Left lobe of liver (tissue), 2 donors: Measurements from ENCODE around the gene DGKZ. TPM values are rescaled to one million over a fixed set of nuclear protein-coding genes. Genes with fewer than 3 reads are reported as not detected.
A peak's percentile ranks its signal among the peaks of the same experiment; 100 is the strongest.

Experiments used
- ATAC-seq: fragments of 200-7000 bp; cut with Tn5 transposase; one replicate; pipeline ENCODE4 v1.9.1; 2020; ENCODE audit warnings: mild to moderate bottlenecking, moderate library complexity
- DNase-seq: peaks from one replicate; pipeline ENCODE4 v3.0.0-alpha.2; 2020; ENCODE audit warnings: low spot score
- total RNA-seq: library from RNA; stranded (reverse); gene quantifications from one replicate; pipeline ENCODE4 v1.2.1, GENCODE V29; 2021
- donor health status: DM: no; HTN: no; CAD: no; lungs with moderate emphysema.
- donor health status: DM: no; HTN: yes; CAD: no.

Gene DGKZ
- total RNA-seq, 1 donor from 2014 or later, result 13.0 TPM

DNA sequence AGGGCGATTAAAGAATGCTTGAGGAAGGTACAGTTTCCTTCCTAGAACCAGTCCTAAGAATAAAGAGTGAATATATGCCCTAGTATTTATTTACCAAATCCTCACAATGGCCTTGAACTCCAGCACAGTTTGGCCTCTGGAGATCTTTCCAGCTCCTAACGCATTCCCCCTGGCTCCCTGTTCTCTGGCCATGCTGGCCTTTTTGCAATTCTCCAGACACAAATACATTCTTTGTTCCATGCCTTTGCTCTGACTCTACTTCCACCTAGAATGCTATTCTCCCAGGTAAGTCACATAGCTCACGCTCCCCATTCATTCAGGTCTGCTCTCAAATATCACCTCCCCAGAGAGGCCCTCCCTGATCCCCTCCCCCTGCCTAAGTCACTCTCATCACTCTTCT, 3.7 kb upstream of the DGKZ start:
- DNase-seq, result no peak
- ATAC-seq, result no peak

DNA sequence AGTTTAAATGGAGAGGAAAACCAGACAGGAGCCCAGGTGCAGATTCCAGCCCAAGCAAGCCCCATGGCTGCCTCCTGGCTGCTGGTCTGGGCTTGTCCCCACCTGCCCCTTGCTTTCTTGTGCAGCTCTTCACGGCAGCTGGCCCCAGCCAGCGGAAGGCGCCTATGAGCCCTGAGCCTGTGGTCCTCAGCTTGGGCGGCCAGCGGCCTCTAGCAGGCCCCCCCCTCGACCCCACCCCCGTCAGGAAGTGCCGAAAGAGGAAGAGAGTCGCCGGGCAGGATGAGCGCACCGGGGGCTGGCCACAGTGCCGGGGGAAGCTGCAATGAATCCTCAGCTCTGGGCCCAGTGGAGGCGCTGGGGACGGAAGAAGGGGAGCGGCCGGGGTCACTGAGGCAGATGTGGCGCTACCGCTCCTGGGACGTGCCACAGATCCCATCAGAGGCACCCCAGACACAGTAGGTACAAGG, 2.1 kb upstream of the DGKZ start:
- peak; percentile 7 for ATAC-seq
- DNase-seq, result no peak

DNA sequence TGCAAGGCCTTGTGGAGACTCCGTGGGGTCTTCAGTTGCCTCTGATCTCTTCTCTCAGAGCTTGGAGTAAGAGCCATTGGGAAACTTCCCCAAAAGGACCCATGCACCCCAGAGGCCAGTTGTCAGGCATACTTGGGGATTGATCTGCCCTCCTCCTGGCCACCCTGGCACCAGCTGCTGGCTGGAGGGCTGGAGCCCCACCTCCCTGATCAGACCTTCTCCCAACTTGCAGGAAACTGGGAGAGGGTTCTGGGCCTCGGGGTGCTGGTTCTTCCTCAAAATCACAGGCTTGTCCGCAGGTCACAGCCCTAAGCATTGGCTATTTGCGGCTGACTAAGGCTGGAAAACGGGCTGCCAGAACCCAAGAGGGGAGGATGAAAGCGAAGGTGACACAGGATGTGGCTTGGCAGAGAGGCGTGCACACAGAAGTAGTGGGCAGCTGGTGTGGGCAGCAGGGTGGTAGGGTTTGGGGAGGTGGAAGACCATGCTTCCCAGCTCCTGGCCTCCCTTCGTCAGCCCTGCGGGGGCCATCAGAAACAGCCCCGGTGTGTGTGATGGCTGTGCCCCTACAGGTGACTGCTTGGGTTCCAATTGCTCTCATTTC, 1.3 kb upstream of the DGKZ start:
- DNase-seq, result no peak
- no peak for ATAC-seq

DNA sequence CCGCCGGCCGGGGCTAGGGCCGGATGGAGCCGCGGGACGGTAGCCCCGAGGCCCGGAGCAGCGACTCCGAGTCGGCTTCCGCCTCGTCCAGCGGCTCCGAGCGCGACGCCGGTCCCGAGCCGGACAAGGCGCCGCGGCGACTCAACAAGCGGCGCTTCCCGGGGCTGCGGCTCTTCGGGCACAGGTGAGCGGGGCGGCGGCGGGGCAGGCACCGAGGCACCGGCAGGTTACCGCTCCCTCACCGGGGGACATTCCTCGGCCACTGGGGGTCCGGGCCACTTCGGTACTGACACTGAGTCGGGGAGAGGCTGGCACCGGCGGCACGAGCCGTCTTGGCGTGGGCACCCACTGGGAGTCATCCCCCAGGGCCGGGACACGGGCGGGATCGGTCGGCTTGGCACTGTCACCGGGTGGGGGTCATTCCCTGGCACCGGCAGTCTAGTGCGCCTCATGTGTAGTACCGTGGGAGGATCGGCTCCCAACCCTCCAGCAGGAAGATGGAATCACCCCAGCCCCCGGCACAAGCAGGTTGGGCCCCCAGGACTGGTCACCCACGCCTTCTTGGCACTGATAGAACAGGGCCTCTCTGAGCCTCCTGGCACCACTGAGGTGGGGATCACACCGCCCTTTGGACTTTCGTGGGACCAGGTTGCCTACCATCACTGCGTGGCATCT, 511 bp downstream of the DGKZ start:
- DNase-seq (no peak), ATAC-seq (no peak)

DNA sequence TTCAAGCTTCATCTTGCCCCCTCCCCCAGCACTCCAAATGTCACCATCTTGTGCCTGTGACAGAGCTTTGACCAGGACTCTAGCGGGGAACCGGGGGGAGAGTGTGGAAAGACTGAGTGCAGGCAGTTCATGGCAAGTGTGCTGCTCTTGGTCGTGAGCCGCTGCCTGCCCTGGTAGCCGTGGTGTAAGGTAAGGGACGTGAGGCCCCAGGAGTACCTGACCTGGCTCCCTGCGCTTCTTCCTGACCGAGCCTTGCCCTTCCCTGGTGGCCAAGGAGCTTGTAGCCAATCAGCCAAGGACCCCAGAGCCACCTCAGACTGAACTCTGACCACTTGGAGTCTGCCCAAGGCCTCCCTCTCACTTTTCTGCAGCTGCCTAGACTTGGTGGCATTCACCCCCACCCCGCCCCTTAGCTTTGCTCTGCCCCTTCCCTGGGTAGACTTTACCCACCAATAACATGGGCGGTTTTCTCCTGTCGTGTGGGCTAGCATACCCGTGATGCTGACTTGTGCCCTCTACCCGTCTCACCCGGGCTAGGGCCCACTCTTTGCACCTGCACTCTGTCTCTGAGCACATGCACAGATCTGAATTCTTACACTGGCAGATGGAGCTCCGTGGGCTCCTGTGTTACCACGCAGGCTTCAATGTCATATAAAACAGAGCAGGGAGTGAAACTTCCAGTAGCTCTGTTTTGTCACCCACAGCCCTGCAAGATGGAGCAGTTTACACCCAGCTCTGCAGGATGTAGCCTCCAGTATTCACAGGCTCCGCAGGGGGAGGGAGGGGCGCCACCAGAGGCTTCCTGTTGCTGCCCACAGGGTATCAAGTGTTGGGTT, 1.5 kb downstream of the DGKZ start:
- DNase-seq, result no peak
- ATAC-seq, result no peak

DNA sequence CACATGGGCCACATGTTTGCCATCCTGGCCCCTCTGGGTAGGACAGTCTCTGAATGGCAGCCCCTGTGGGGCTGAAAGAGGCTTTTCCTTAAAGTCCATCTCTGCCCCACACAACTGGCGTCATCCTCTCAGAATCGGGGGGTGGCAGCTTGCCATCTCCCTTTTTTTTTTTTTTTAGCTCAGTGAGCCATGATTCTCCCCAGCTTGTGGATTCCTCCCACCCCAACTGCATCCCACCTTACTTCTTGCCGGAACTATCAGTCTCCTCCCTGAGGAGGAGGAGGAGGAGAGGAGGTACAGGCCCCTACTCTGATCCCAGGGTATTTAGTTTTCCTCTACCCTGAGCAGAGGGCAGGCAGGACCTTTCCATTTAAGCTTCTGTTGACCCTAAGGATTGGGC, 3.4 kb downstream of the DGKZ start:
- DNase-seq (no peak), ATAC-seq (no peak)

DNA sequence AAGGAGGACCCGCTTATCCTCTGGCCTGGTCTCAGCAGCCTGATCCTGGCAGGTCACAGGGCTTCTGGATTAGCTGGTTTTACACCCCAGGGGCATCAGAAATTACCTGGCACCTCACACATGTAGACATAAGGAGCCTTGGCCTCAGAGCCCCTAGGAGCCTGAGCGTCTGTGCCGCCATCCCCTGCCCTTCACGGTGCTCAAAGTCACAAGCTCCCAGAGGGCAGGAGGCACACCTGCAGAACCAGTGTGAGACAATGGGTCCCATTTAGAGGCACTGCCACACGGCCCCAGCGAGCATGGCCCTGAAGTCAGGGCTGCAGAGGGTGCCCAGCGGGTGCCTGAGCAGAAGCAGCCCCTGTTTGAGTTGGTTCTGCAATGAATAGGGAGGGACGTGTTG, 3.9 kb downstream of the DGKZ start:
- no peak for ATAC-seq
- no peak for DNase-seq

DNA sequence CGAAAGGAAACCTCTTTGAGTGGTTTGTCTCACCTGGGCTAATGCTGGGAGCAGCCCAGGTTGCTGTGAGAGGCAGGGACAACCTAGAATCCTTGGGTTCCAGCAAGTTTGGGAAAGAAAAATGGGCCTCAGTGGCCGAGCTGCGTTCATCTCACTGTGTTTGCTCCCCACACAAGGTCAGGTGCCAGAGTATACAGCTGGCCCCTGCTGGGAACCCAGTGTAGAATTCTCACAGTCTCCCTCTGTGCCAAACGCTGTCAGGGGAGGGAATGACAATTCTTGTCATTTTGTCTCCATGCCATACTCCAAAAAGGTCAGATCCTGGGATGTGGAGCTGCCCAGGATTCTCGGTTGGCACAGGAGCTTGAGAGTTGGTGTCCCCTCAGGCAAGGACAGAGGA, 4.3 kb downstream of the DGKZ start:
- ATAC-seq (no peak), DNase-seq (no peak)

DNA sequence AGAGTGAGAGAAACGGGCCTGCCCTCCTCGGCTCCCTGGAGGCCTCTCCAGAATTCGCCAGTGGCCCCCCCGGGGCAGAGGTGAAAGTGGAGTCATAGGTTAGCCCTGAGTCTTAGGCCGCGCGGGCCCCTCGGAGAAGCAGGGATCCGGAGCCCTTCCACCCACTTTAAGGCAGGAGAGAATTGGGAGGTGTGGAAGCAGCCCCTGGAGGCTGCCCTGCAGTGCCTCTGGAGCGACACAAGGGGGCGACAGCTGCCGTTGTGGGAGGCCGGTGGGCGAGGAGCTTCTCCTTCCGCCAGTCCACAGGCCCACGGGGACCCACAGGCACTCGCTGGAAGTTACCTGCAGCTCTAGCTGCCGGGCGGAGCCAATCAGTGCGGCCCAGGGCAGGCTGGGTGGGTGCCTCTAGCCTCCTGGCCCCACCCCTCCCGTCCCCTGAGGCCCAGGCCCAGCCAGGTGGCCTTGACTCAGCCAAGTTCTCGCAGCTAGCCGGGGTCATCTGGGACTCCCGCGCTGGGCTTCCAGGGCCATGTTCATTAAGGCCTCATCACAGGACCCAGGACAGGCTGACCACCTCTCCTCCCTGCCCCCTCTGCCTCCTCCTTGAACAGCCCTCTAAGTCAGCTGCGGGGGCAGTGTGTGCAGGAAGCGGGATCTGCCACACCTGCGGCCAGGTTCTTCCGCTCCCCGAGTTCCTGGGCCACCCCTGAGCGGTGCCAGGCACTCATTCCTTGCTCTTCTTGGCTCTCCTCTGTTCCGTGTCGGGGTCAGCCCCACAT, 5.0 kb downstream of the DGKZ start:
- ATAC-seq (no peak), DNase-seq (no peak)

DNA sequence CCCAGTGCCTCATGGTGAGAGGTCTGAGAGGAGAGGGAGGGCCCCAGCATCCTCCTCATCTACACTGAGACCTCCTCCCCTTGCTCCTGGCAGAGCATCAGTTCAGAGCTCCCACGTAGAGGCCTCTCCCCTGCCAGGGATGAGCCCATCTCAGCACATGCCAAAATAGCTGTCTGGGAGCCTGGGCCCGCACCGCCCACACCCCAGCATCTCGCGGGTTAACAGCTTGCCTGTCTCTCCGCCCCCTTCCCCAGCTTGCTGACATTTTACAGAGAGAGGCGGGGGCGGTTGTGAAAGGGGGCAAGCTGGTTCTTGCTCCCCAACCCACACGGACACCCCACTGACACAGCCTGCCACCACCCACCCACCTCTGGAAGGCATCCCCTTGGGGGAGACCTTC, 6.4 kb downstream of the DGKZ start:
- ATAC-seq (no peak), DNase-seq (no peak)

DNA sequence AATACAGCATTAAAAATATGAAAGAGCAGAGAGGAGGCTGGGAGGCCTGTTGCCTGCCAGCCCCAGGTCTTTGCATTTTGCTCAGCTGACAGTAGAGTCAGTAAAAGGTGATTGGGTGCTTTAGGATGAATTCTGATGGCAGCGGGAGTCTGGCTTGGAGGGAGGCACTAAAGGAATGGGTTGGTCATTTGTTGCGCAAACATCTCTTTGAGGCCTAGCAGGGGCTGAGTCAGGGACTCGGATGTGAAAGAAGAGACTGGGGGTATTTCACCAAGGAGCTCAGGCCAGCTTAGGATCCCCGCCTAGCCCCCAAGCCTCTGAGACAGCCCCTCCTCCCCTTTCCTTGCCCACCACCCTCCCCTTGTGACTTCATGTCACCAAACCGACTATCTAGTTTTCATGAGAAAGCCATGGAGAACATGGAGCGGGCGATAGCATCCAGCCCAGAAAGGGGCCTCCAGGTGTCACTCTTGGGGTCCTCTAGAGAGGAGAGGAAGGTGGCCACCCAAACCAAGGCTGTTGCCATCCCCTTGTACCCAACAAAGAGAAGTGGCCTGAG, 9.7 kb downstream of the DGKZ start:
- no peak for DNase-seq
- ATAC-seq, result no peak

DNA sequence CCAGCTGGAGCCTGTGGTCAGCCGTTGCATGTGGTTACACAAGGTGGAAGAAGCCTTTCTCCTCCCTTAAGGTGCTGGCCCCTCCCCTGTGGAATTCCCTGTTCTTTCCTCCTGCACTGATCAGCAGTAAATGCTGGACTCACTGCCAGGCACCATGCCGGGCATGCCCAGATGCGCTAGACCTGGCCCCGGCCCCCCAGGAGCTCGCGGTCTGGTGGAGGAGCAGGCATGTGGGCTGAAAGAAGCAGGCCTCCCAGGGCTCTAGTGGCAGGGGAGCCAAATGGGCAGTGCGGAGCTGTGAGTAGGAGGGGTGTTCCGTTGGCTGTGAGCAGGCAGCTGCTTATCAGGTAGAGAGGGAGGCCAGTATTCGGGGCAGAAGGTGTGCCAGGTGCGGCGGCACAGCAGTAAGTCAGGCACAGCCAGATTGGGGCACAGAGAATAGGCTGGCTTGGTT, 10.2 kb downstream of the DGKZ start:
- DNase-seq (no peak), ATAC-seq (no peak)

DNA sequence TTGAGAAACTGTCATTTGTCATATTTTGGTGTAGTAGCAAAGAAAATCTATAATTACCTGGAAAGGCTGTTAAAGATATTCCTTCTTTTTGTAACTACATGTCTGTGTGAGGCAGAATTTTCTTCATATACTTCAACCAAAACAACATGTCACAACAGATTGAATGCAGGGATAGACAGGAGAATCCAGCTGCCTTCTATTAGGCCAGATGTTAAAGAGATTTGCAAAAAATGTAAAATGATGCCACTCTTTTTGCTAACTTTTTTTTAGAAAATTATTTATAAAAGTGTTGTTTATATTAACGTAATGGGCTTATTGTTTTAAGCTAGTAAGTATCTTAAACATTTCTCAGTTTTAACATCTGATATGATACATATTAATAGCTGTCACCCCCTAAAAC, 12.7 kb downstream of the DGKZ start:
- no peak for DNase-seq

DNA sequence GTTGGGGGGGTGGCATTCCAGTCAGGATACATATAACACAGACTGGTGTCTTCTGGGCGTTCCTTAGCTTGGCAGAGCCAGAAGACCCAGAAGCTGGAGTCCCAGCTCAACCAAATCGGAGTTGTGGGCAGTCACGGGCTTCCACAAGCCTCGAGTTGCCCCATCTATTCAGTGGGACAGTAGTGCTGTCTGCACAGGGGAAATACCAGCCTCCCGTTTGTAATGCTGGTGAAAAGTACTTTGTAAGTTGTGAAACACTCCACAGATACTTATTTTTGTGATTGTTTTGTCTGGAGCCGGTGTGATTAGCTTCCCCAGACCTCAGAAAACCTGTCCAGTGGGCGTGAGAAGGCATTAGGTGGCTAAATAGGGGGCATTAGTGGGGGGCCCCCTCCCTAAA, 13.6 kb downstream of the DGKZ start:
- no peak for DNase-seq
- ATAC-seq, result no peak

More for the DNA sequence above, 12.7 kb downstream of the DGKZ start:
- no peak for ATAC-seq

DNA sequence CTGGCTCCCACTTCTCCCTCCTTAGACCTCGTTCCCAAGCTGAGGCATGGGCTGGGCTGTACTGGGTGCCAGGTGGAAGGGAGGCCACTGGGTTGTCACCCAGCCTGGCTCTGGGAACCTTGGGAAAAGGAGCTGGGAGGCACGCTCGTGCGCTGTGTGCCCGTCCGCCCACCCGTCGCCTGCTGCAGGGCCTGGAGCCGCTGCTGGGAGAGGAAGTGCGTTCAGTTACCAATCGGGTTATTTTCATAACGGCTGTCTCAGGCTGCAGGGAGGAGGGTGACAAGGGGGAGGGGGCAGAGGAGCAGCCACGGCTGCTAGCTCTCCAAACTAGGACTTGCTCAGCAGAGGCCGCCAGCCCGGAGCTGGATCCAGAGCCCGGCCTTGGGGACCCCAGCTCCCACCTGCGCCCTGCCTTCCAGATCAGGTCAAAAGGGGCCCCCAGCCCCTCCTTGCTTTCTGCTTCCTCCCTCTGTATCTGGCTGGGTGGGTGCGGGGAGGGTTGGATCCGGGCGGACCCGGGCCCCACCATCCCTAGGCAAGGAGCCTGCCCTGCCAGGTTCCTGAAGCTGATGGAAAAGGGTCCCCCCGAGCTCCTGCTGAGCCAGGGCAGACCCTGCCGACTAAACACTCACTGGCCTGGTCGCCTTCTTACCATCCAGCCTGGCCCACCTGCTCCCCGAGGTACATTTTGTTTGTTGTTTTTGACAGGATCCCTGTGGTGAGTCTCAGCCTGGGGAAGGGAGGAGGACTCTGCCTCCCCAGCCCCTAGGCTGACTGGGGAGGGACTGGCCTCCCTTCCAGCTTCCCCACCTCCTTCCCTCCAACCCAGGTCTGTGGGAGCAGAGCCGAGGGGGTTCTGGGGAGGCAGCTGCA, 14.3 kb downstream of the DGKZ start:
- DNase-seq (no peak), ATAC-seq (peak; percentile 57)

DNA sequence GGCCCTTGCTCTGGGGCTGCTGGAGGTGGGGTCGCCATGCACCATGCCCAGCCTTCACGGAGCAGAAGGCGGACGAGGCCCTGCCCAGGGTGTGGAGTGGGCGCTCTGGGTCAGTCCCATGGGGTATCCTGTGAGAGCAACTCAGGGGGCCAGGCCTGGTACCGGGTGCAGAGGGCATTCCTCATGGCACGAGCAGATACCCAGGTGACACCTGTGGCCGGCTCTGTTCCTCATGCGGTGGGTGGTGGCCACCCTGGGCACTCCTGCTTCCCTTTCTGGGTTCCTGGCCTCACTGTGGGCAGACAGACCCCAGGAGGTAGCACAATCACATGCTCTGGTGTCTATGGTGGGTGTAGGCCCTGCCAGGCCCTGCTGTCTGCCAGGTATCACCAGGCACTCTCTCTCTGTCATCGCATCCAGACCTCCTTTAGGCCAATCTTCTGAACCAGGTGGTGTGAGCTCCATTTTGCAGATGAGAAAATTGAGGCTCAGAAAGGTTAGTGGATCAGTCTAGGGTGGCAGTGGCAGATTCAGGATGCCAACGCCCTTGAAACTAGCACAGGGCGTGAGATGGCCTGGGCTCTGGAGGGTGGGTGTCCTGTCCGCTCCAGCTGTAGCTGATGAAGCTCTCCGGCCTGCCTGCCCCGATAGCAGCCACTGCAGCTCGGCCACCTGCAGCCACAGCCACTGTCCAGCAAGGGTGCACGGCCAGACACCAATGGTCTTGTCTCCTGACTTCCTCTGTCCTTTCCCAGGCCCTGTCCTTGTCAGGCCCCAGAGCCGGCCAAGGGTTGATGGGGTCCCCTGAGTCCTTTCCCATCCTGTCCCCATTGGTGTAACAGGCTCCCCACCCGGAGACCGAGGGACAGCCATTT, 15.1 kb downstream of the DGKZ start:
- no peak for ATAC-seq
- DNase-seq, result no peak

DNA sequence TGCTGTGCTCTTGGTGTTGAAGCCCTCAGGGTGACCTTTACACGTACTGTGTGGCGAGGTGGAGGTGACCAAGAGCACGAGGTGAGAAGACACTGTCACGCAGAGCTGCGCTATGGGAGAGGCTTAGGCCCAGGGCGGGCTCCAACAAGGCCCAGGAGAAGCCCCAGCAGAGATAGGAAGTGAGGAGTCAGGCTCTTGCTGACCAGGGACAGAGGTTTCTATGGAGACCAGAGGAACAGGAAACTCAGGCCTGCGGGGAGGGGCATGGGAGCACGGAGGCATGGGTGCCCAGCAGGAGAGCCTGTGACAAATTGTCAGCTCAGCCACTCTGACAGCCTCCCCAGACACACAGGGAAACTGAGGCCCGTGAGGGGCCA, 15.8 kb downstream of the DGKZ start:
- ATAC-seq (peak; percentile 67), DNase-seq (no peak)

DNA sequence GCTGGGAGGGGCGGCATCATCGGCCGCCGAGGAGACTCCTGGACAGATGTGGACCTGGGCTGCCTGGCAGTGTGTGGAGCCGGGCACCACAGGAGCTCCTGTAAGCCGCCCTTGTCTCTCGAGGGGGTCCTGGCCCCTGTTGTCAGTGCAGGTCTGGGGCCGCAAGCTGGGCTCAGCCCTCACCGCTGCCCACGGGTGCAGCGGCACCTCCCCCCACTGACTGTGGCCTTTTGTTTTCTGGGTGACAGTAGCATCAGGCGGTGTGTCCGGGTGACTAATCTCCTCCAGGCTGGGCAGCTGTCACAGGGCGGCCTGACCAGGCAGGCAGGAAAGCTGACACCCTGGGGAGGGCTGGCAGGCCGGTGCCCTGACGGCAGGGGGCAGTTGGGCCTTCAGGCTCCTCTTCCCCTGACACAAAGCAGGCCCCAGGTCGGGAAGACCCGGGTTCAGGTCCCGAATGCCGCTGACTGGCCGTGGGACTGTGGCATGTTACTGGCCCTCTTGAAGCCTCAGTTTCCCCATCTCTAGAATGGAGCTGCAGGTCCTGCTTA, 16.3 kb downstream of the DGKZ start:
- peak; percentile 3 for ATAC-seq

DNA sequence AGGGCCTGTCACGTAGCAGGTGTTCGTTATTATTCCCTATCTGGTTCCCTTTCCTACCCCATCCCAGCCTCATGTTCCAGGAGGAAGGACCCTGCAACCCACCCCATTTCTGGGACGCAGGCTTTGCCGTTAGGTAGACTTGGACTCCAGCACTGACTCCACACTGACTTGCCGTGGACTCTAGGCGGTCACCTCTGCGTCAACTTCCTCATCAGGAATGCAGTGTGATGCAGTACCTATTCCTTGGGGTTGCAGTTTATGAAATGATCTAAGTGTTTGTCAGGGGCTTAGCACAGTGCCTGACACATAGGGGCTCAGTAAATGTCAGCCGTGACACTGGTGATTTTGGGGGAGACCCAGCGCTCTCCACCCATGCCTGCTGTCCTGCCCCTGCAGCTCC, 16.8 kb downstream of the DGKZ start:
- DNase-seq (no peak), ATAC-seq (no peak)

More for the DNA sequence above, 16.3 kb downstream of the DGKZ start:
- DNase-seq, result no peak
